K562 (cell line): ENCODE results near the gene QPCT.

Experiments
- CTCF ChIP-seq, 3 experiments: IDR thresholded peaks in 2 of 3; conservative IDR thresholded peaks in 1 of 3; 2 replicates each; pipeline ENCODE4 v1.5.1; 2011 to 2012; ENCODE audit warnings: low read length in 3 of 3, mild to moderate bottlenecking in 3 of 3, control low read depth in 2 of 3, improper control_type of control experiment in 1 of 3, inconsistent platforms in 1 of 3, low read depth in 1 of 3, mixed read lengths in 1 of 3, moderate library complexity in 1 of 3; ENCODE audit not compliant: insufficient read depth in 2 of 3
- GABPA ChIP-seq: fragments of 200-800 bp; sonication (Bioruptor generic); conservative IDR thresholded peaks from 2 replicates; pipeline ENCODE4 v1.6.1; 2016; ENCODE audit warnings: low read depth, missing genetic modification characterization, missing compliant biosample characterization
- MYC ChIP-seq, 2 experiments: fragments of 250-450 bp in 1 of 2; sonication (Bioruptor Pico) in 1 of 2; IDR thresholded peaks; 2 replicates each; pipeline versions ENCODE4 v1.5.1 to v1.6.1; 2012 to 2021; ENCODE audit warnings: low read depth in 2 of 2, borderline replicate concordance in 1 of 2, improper control_type of control experiment in 1 of 2, low read length in 1 of 2, mild to moderate bottlenecking in 1 of 2, moderate library complexity in 1 of 2
- MYNN ChIP-seq, 2 experiments: sonication (generic); formaldehyde crosslinking in 1 of 2; IDR thresholded peaks; 2 replicates each; pipeline versions ENCODE4 v1.5.0 to v1.6.1; 2016 to 2020; ENCODE audit warnings: antibody characterized with exemption in 1 of 2, missing genetic modification reagents in 1 of 2
- POU5F1 ChIP-seq: fragments of 150-350 bp; IDR thresholded peaks from 2 replicates; pipeline ENCODE4 v1.6.1; 2014; ENCODE audit warnings: borderline replicate concordance, low read length, low read depth, mild to moderate bottlenecking; ENCODE audit not compliant: partially characterized antibody
- SIN3B ChIP-seq: fragments of 450-650 bp; IDR thresholded peaks from 2 replicates; pipeline ENCODE4 v1.6.1; 2017; ENCODE audit warnings: low read depth, mild to moderate bottlenecking, moderate library complexity
- STAT5B ChIP-seq: fragments of 250-450 bp; sonication (Bioruptor Pico); IDR thresholded peaks from 2 replicates; pipeline ENCODE4 v1.8.0; 2021; ENCODE audit warnings: mild to moderate bottlenecking, inconsistent platforms
- TEAD4 ChIP-seq, 2 experiments: sonication (generic) in 1 of 2; formaldehyde crosslinking in 1 of 2; IDR thresholded peaks; 2 replicates each; pipeline versions ENCODE4 v1.6.1 to v1.8.0; 2012 to 2022; ENCODE audit warnings: borderline replicate concordance in 1 of 2, inconsistent platforms in 1 of 2, low read length in 1 of 2, mild to moderate bottlenecking in 1 of 2, missing genetic modification reagents in 1 of 2

GRCh38 chr2:37387148-37387835 lies 42.9 kb downstream of the QPCT start:
- TF ChIP-seq TEAD4 (IDR thresholded peaks at IDR 0.05; ENCODE audit: low read length) (no peak), TEAD4 (CRISPR knock-in tag; IDR thresholded peaks at IDR 0.05; ENCODE audit: borderline replicate concordance) (no peak), CTCF (IDR thresholded peaks at IDR 0.05 in 2 of 3, conservative IDR thresholded peaks at IDR 0.05 in 1 of 3; ENCODE audit: insufficient read depth in 2 of 3, low read depth in 1 of 3, low read length in 3 of 3) (no peak), POU5F1 (no peak), MYNN (IDR thresholded peaks at IDR 0.05) (no peak), MYNN (CRISPR knock-in tag; IDR thresholded peaks at IDR 0.05) (no peak), STAT5B (CRISPR knock-in tag) (no peak), GABPA (tag) (no peak), MYC (IDR thresholded peaks at IDR 0.05; ENCODE audit: low read depth, low read length) (no peak), MYC (CRISPR knock-in tag; IDR thresholded peaks at IDR 0.05; ENCODE audit: borderline replicate concordance, low read depth) (no peak), SIN3B (no peak)
